Activated CD8-positive, alpha-beta T cell treated with anti-CD3 and anti-CD28 coated beads, Interleukin-2, amount 10 ng/mL, durations not matched to agents 7 days and 5 days (primary cell): ENCODE measurements around the gene NPHS2. TPM values are rescaled to one million over a fixed set of nuclear protein-coding genes. Genes with fewer than 3 reads are reported as not detected.

Experiments
- ATAC-seq: fragments of 150-1000 bp; cut with Tn5 transposase; one replicate; pipeline ENCODE4 v1.10.0; 2021; ENCODE audit warnings: moderate library complexity
- CTCF ChIA-PET: fragments of 350-600 bp; sonication (Branson Sonifier 250); formaldehyde crosslinking; loops from one replicate; lab custom pipeline; 2021; ENCODE audit warnings: antibody characterized with exemption; lab: Charles Lee
- POLR2A ChIA-PET: fragments of 350-600 bp; sonication (Branson Sonifier 250); formaldehyde crosslinking; loops from one replicate; lab custom pipeline; 2021; ENCODE audit warnings: antibody characterized with exemption; lab: Charles Lee
- DNase-seq: peaks from one replicate; pipeline ENCODE4 v3.0.0-alpha.2; 2020
- H3K27ac Mint-ChIP-seq: one replicate; pipeline ENCODE4 v1.8.0; 2021; ENCODE audit warnings: mild to moderate bottlenecking, mixed read lengths
- H3K27me3 Mint-ChIP-seq: one replicate; pipeline ENCODE4 v1.8.0; 2021; ENCODE audit warnings: low read depth, mixed read lengths
- H3K36me3 Mint-ChIP-seq: one replicate; pipeline ENCODE4 v1.8.0; 2021; ENCODE audit warnings: low read depth, mixed read lengths
- H3K4me1 Mint-ChIP-seq: one replicate; pipeline ENCODE4 v1.8.0; 2021; ENCODE audit warnings: low read depth, mixed read lengths
- H3K4me3 Mint-ChIP-seq: one replicate; pipeline ENCODE4 v1.8.0; 2021; ENCODE audit warnings: mild to moderate bottlenecking, mixed read lengths
- H3K9me3 Mint-ChIP-seq: one replicate; pipeline ENCODE4 v1.8.0; 2022; ENCODE audit warnings: mixed read lengths; ENCODE audit not compliant: insufficient read depth
- total RNA-seq, 2 experiments: library from RNA; stranded (reverse); gene quantifications; one replicate each; pipeline ENCODE4 v1.2.3, GENCODE V29; 2021

The NPHS2 gene
- not detected for total RNA-seq

DNA sequence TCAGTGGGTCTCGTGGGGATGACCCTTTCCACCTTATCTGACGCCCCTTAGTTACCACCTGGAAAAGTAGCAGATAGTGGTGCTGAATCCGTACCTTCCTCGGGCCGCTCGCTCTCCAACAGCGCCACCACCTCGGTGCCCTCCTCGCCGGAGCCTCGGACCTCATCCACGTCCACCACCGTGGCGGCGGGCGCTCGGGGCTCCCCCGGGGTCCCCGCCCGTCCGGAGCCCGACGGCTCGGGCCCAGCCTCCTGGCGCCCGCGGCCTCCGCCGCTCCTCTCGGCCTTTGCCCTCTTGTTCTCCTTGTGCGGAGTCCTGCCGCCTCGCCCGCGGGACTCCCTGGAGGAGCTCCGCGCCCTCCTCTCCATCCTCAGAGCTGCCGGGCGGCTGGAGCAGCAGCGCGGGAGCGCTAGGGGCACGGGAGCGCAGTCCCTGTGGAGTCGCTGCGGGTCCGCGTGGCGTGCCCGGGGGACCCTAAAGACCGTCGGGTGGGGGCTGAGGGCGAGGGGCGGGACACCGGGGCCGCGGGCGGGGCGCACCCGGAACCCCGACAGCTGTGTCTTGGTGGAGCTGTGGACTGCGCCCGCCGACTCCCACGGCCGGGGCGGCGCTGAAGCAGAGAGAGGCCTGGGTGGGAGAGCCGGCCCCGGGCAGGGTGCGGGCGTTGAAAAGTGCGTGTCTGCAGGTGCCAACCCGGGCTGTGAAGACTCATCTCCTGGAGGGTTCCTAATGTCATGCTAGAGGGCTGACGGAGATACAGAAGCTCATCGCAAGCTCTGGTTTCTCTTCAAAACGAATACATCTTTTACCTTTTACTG is at the start of gene NPHS2:
NPHS2 (minus strand) TSS at position 452 of the 818 bp plus-strand sequence; CDS start at position 368, 84 bp downstream.
- CTCF ChIA-PET = no interaction called here
- H3K36me3 Mint-ChIP-seq = no peaks in the 10 kb centered on the region

GRCh38 chr1:179612361-179612760 is 36.6 kb upstream of the NPHS2 start:
- H3K36me3 Mint-ChIP-seq = no peaks in the 10 kb centered on the region
- no peaks in the 10 kb centered on the region for H3K4me1 Mint-ChIP-seq
- no peaks in the 10 kb centered on the region for H3K9me3 Mint-ChIP-seq
- ATAC-seq (no peak), DNase-seq (no peak)
- H3K4me3 Mint-ChIP-seq = no peak overlapping the region
- no peak overlapping the region for H3K27ac Mint-ChIP-seq
- CTCF ChIA-PET = no interaction called here
- peaks cover 10% of the 10 kb centered on the region for H3K27me3 Mint-ChIP-seq
- POLR2A ChIA-PET = no interaction called here

More for the DNA sequence above, at the start of gene NPHS2:
- no peaks in the 10 kb centered on the region for H3K9me3 Mint-ChIP-seq
- peaks cover 36% of the 10 kb centered on the region for H3K27me3 Mint-ChIP-seq
- POLR2A ChIA-PET = no interaction called here
- no peak within 1 kb of the TSS for H3K4me3 Mint-ChIP-seq
- DNase-seq (no peak), ATAC-seq (no peak)
- H3K27ac Mint-ChIP-seq = no peak within 1 kb of the TSS
- peaks cover 2% of the 10 kb centered on the region for H3K4me1 Mint-ChIP-seq

DNA sequence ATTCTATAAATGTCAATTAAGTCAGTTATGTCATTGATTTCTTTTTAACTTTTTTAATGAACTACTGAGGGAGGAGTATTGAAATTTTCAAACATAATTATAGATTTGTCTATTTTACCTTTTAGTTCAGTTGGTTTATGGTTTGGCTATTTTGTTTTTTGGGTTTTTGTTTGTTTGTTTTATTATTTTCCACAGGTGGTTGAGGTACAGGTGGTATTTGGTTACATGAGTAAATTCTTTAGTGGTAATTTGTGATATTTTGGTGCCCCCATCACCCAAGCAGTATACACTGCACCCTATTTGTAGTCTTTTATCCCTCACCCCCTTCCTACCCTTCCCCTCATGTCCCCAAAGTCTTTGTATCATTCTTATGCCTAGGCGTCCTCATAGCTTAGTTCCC is 25.3 kb upstream of the NPHS2 start:
- Mint-ChIP-seq H3K27ac (no peak overlapping the region), H3K9me3 (no peaks in the 10 kb centered on the region), H3K27me3 (peaks cover 19% of the 10 kb centered on the region), H3K36me3 (no peaks in the 10 kb centered on the region), H3K4me3 (no peak overlapping the region), H3K4me1 (no peaks in the 10 kb centered on the region)
- ChIA-PET CTCF (no interaction called here), POLR2A (no interaction called here)
- DNase-seq (no peak), ATAC-seq (no peak)

GRCh38 chr1:179599623-179600249 is 24.0 kb upstream of the NPHS2 start:
- no peak overlapping the region for H3K4me3 Mint-ChIP-seq
- no peaks in the 10 kb centered on the region for H3K9me3 Mint-ChIP-seq
- no peaks in the 10 kb centered on the region for H3K4me1 Mint-ChIP-seq
- ChIA-PET POLR2A (no interaction called here), CTCF (interaction anchor here (1.0 kb wide), 1 partner anchor 13 kb away, joined by 3 read pairs; no protein-coding TSS in a partner anchor)
- ATAC-seq = no peak
- no peak for DNase-seq
- H3K27me3 Mint-ChIP-seq = peaks cover 12% of the 10 kb centered on the region
- H3K27ac Mint-ChIP-seq = no peak overlapping the region
- H3K36me3 Mint-ChIP-seq = no peaks in the 10 kb centered on the region

- H3K9me3 Mint-ChIP-seq = no peaks in the 10 kb centered on the region
Measured at GRCh38 chr1:179598631-179599030, 22.9 kb upstream of the NPHS2 start.

GRCh38 chr1:179591592-179592580 is 16.1 kb upstream of the NPHS2 start, which contains the start of gene TDRD5:
Gene TDRD5 (plus strand): TSS chr1:179591832. CDS start chr1:179592616, 784 bp downstream.
- ATAC-seq (no peak), DNase-seq (no peak)
- Mint-ChIP-seq H3K4me1 (no peaks in the 10 kb centered on the region), H3K27ac (no peak within 1 kb of the TSS), H3K9me3 (no peaks in the 10 kb centered on the region), H3K4me3 (no peak within 1 kb of the TSS), H3K27me3 (peaks cover 36% of the 10 kb centered on the region), H3K36me3 (no peaks in the 10 kb centered on the region)
- POLR2A ChIA-PET = no interaction called here
- CTCF ChIA-PET = no interaction called here

More at GRCh38 chr1:179598631-179599030, 22.9 kb upstream of the NPHS2 start:
- CTCF ChIA-PET = no interaction called here
- Mint-ChIP-seq H3K4me3 (no peak overlapping the region), H3K27ac (no peak overlapping the region), H3K4me1 (no peaks in the 10 kb centered on the region), H3K27me3 (peaks cover 12% of the 10 kb centered on the region), H3K36me3 (no peaks in the 10 kb centered on the region)
- no peak for DNase-seq
- ATAC-seq = no peak
- POLR2A ChIA-PET = no interaction called here

- H3K9me3 Mint-ChIP-seq = no peaks in the 10 kb centered on the region
- no peaks in the 10 kb centered on the region for H3K36me3 Mint-ChIP-seq
- no peaks in the 10 kb centered on the region for H3K4me1 Mint-ChIP-seq
- H3K4me3 Mint-ChIP-seq = no peak overlapping the region
- peaks cover 34% of the 10 kb centered on the region for H3K27me3 Mint-ChIP-seq
- ATAC-seq (no peak), DNase-seq (no peak)
- H3K27ac Mint-ChIP-seq = no peak overlapping the region
- POLR2A ChIA-PET = no interaction called here
- CTCF ChIA-PET = no interaction called here
Measured at GRCh38 chr1:179591253-179591591, 15.5 kb upstream of the NPHS2 start.

DNA sequence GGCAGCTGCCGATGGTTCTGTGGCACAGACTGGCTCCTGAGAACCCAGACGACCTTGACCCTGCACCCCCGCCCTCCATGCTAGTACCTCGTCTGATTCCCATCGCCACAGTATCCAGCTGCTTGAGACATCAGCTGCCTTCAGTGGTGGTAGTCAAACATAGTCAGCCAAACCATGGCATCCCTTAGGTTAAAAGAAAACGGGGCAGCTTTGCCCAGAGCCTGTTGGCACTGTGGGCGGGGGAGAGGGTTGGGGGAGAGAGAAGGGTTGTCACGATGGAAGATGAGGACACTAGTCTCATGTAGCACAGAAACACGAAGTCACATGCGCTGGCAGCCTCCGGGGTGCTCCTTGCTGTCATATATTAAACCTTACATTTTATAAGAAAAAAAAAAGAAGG is 14.9 kb upstream of the NPHS2 start:
- ChIA-PET POLR2A (no interaction called here), CTCF (no interaction called here)
- no peak overlapping the region for H3K4me3 Mint-ChIP-seq
- H3K4me1 Mint-ChIP-seq = no peaks in the 10 kb centered on the region
- ATAC-seq = no peak
- H3K27me3 Mint-ChIP-seq = peaks cover 37% of the 10 kb centered on the region
- H3K9me3 Mint-ChIP-seq = no peaks in the 10 kb centered on the region
- DNase-seq = no peak
- no peaks in the 10 kb centered on the region for H3K36me3 Mint-ChIP-seq
- H3K27ac Mint-ChIP-seq = no peak overlapping the region

- no peaks in the 10 kb centered on the region for H3K9me3 Mint-ChIP-seq
- no peaks in the 10 kb centered on the region for H3K36me3 Mint-ChIP-seq
- no peak overlapping the region for H3K4me3 Mint-ChIP-seq
- no peak for ATAC-seq
- CTCF ChIA-PET = no interaction called here
- H3K4me1 Mint-ChIP-seq = no peaks in the 10 kb centered on the region
- POLR2A ChIA-PET = no interaction called here
- no peak overlapping the region for H3K27ac Mint-ChIP-seq
- peaks cover 42% of the 10 kb centered on the region for H3K27me3 Mint-ChIP-seq
- DNase-seq = no peak
Measured at GRCh38 chr1:179589509-179589908, 13.8 kb upstream of the NPHS2 start.

DNA sequence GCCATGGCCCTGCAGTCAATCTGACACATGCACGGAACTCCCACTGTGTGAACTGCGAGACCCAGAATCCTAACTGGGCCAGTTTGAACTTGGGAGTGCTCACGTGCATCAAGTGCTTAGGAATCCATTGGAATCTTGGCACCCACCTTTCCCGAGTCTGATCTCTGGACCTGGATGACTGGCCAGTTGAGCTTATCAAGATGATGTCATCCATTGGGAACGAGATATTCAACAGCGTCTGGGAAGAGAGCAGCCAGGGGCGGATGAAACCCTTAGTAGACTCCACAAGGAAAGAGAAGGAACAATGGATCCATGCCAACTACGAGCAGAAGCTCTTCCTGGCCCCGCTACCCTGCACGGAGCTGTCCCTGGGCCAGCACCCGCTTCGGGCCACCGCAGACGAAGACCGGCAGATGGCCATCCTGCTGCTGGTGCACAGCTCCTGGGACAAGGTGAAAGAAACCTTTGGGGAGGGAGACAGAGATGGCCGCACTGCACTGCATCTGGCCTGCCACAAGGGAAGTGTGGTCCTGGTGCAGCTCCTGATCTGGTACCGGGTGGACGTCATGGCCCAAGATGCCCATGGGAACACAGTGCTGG is 12.8 kb upstream of the NPHS2 start:
- Mint-ChIP-seq H3K9me3 (no peaks in the 10 kb centered on the region), H3K27me3 (peaks cover 43% of the 10 kb centered on the region), H3K27ac (no peak overlapping the region), H3K4me3 (no peak overlapping the region), H3K36me3 (no peaks in the 10 kb centered on the region), H3K4me1 (no peaks in the 10 kb centered on the region)
- DNase-seq (no peak), ATAC-seq (no peak)
- CTCF ChIA-PET = no interaction called here
- POLR2A ChIA-PET = no interaction called here

- ChIA-PET CTCF (no interaction called here), POLR2A (no interaction called here)
- DNase-seq (no peak), ATAC-seq (no peak)
- Mint-ChIP-seq H3K36me3 (no peaks in the 10 kb centered on the region), H3K4me1 (no peaks in the 10 kb centered on the region), H3K27ac (no peak overlapping the region), H3K27me3 (peaks cover 41% of the 10 kb centered on the region), H3K4me3 (no peak overlapping the region), H3K9me3 (no peaks in the 10 kb centered on the region)
Measured at GRCh38 chr1:179587336-179587735, 11.6 kb upstream of the NPHS2 start.
